Tibial artery (tissue), 4 donors: ENCODE results near the gene HOXB4.
A peak's percentile ranks its signal among the peaks of the same experiment; 100 is the strongest.

ENCODE experiments used
- DNase-seq, 2 donors: peaks; one replicate each; pipeline ENCODE4 v3.0.0-alpha.2; 2019
- H3K27ac ChIP-seq, 2 donors: fragments of 200-600 bp; sonication (generic) in 1 of 2; 1 replicate in 1 of 2; 2 replicates in 1 of 2; pipeline ENCODE4 v1.5.1; 2018 to 2019; ENCODE audit warnings: mild to moderate bottlenecking in 1 of 2
- H3K27me3 ChIP-seq, 2 donors: fragments of 200-600 bp; sonication (generic) in 1 of 2; one replicate each; pipeline versions ENCODE4 v1.5.1 to v1.6.0; 2016 to 2019
- H3K36me3 ChIP-seq, 3 donors: fragments of 200-600 bp; sonication (generic) in 2 of 3; one replicate each; pipeline ENCODE4 v1.5.1; 2016 to 2019; ENCODE audit warnings: mild to moderate bottlenecking in 2 of 3
- H3K4me1 ChIP-seq, 4 donors: fragments of 200-600 bp; sonication (generic) in 2 of 4; 1 replicate in 3 of 4; 2 replicates in 1 of 4; pipeline ENCODE4 v1.5.1; 2016 to 2019
- H3K4me3 ChIP-seq, 2 donors: fragments of 200-600 bp; sonication (generic) in 1 of 2; 1 replicate in 1 of 2; 2 replicates in 1 of 2; pipeline ENCODE4 v1.5.1; 2018 to 2019; ENCODE audit warnings: mild to moderate bottlenecking in 2 of 2
- H3K9me3 ChIP-seq, 3 donors: fragments of 200-600 bp; sonication (generic) in 1 of 3; one replicate each; pipeline ENCODE4 v1.5.1; 2016 to 2019
- CTCF ChIP-seq, 2 experiments: fragments of 200-600 bp in 1 of 2; fragments of 450-650 bp in 1 of 2; IDR thresholded peaks; one replicate each; pipeline ENCODE4 v1.5.1; 2017 to 2019; ENCODE audit warnings: antibody characterized with exemption in 2 of 2, mild to moderate bottlenecking in 1 of 2, moderate library complexity in 1 of 2
- intact Hi-C: fragments of 100-400 bp; cut with DNase I; formaldehyde crosslinking; loops from one replicate; pipeline ENCODE4 v1.15.0; 2023; ENCODE audit warnings: low total_unique reads

HOXB4 gene

DNA sequence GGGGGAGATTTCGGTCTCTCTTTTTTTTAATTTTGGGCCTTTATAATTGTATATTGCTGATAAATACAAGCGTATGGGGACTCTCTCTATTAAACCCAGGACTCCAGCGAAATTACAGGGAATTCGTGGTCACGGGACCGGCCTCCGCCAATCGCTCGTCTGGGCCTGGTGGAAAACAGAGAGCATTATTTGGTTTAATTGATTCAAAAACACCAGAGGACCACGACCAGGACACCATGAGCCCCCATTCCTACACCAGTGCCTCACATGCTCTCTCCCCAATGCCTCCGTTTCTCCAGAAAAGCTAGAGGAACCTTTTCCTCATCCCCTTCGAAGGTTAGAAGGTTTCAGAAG, 33.2 kb downstream of the HOXB4 start, which contains the start of gene HOXB2:
TSS of gene HOXB2 (minus strand) at position 88 of the 354 bp plus-strand sequence. CDS start 198 bp downstream, outside the sequence.
- peaks cover 0 to 5% of the 10 kb centered on the region in 2 donors for H3K27me3 ChIP-seq
- peaks cover 0 to 37% (median 30%) of the 10 kb centered on the region in 4 donors for H3K4me1 ChIP-seq
- peak within 1 kb of the TSS; percentile 55 to 95 for H3K27ac ChIP-seq

DNA sequence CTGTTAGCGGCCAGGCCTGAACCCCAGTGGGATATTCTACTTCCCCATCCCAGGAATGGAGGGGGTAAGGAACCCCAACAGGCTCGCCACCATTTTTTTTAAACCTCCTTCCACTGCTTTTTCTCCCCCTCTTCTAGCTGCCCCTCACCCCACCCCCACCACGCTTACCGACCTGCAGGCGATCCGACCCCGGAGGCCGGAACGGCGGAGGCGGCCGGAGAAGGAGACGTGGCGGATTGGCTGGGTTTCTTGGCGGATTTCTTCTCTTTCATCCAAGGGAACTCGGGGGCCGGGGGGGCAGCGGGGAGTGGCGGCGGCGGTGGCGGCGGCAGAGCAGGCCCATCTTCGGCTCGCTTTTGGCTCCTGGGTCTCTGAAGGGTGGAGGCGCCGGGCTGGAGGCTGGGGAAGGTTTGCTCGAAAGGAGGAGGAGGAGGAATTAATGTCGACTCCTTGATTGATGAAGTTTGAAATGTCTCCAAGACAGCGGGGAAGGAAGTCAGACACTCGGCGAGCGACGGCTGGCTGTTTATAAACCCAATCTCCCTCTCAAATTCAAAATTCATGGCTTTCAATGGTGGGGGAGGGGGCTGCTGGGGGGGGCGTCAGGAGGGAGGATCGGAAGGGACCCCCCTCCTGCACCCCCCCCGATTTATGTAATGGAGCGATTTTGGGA, 33.7 kb downstream of the HOXB4 start:
- peaks cover 0 to 37% (median 30%) of the 10 kb centered on the region in 4 donors for H3K4me1 ChIP-seq
- intact Hi-C loops, result no loop called here
- H3K4me3 ChIP-seq, result peak overlapping the region; percentile 54 to 78
- no peaks in the 10 kb centered on the region for H3K36me3 ChIP-seq
- H3K27me3 ChIP-seq, result peaks cover 0 to 5% of the 10 kb centered on the region in 2 donors
- TF ChIP-seq CTCF (IDR thresholded peaks at IDR 0.05), result no peak
- peak overlapping the region; percentile 55 to 95 for H3K27ac ChIP-seq
- peak; percentile 72 to 81 for DNase-seq
- no peaks in the 10 kb centered on the region for H3K9me3 ChIP-seq

More for the DNA sequence above, 33.2 kb downstream of the HOXB4 start, which contains the start of gene HOXB2:
- intact Hi-C loops, result no loop called here
- no peak for TF ChIP-seq CTCF (IDR thresholded peaks at IDR 0.05)
- Histone ChIP-seq H3K4me3 (peak within 1 kb of the TSS; percentile 54 to 78), H3K36me3 (no peaks in the 10 kb centered on the region), H3K9me3 (no peaks in the 10 kb centered on the region)
- DNase-seq, result peak in 1 of 2 donors; percentile 39

- intact Hi-C loops, result no loop called here
- no peak for DNase-seq
- Histone ChIP-seq H3K9me3 (no peaks in the 10 kb centered on the region), H3K36me3 (no peaks in the 10 kb centered on the region), H3K27ac (peak overlapping the region; percentile 55 to 95), H3K4me3 (peak overlapping the region; percentile 54 to 78), H3K4me1 (peaks cover 0 to 37% (median 30%) of the 10 kb centered on the region in 4 donors), H3K27me3 (peaks cover 0 to 5% of the 10 kb centered on the region in 2 donors)
- TF ChIP-seq CTCF (IDR thresholded peaks at IDR 0.05), result no peak
Observed at GRCh38 chr17:48543854-48544348, 34.2 kb downstream of the HOXB4 start.

GRCh38 chr17:48543107-48543853, 34.9 kb downstream of the HOXB4 start:
- peak overlapping the region; percentile 54 to 78 for H3K4me3 ChIP-seq
- H3K27ac ChIP-seq, result peak overlapping the region; percentile 55 to 95
- H3K9me3 ChIP-seq, result no peaks in the 10 kb centered on the region
- TF ChIP-seq CTCF (IDR thresholded peaks at IDR 0.05), result peak; percentile 26 to 50
- DNase-seq, result peak in 1 of 2 donors; percentile 33
- intact Hi-C loops, result no loop called here
- peaks cover 0 to 5% of the 10 kb centered on the region in 2 donors for H3K27me3 ChIP-seq
- no peaks in the 10 kb centered on the region for H3K36me3 ChIP-seq
- peaks cover 0 to 37% (median 30%) of the 10 kb centered on the region in 4 donors for H3K4me1 ChIP-seq

DNA sequence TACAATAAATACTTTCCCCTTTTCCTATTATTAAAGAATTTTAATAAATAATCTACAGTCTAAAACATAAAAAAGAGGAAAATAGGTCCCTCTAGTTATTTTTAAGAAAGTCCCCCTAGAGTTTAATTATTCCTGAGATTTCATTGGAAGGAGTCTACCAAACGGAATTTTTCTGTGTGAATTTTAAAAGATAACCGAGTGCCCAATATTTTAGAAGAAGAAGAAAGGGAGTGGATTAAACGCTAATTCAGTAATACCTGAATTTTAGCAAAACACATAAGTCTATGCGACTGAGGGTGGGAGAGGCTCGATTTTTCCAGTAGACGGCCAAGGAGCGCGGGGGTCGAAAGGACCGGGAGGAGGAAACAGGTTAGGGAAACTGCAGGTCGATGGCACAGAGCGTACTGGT, 35.4 kb downstream of the HOXB4 start:
- TF ChIP-seq CTCF (IDR thresholded peaks at IDR 0.05), result no peak
- DNase-seq, result no peak
- H3K27me3 ChIP-seq, result peaks cover 0 to 5% of the 10 kb centered on the region in 2 donors
- peaks cover 0 to 34% (median 30%) of the 10 kb centered on the region in 4 donors for H3K4me1 ChIP-seq
- peak overlapping the region; percentile 55 to 95 for H3K27ac ChIP-seq
- peak overlapping the region; percentile 54 to 78 for H3K4me3 ChIP-seq
- no peaks in the 10 kb centered on the region for H3K36me3 ChIP-seq
- no peaks in the 10 kb centered on the region for H3K9me3 ChIP-seq
- intact Hi-C loops, result no loop called here
